ENCODE data around the gene FAM25G.
"Not testable (repeated sequence)": the region's sequence is repeated elsewhere in the genome, so short reads cannot be mapped to it uniquely, and the experiment has no call there.

FAM25G gene

GRCh38 chr10:47462577-47463358, 28.7 kb downstream of the FAM25G start:
- not testable (repeated sequence) for DNase-seq

- DNase-seq = not testable (repeated sequence)
Measured at GRCh38 chr10:47461261-47461687, 30.2 kb downstream of the FAM25G start.

GRCh38 chr10:47458466-47459154, 32.9 kb downstream of the FAM25G start:
- no peak for DNase-seq

GRCh38 chr10:47457826-47458225, 33.7 kb downstream of the FAM25G start:
- no peak for DNase-seq

- no peak for DNase-seq
Measured at GRCh38 chr10:47457528-47457820, 34.0 kb downstream of the FAM25G start.

GRCh38 chr10:47456794-47457527, 34.5 kb downstream of the FAM25G start:
- DNase-seq = no peak

- DNase-seq = no peak
Measured at GRCh38 chr10:47456079-47456785, 35.3 kb downstream of the FAM25G start.

- DNase-seq = not testable (repeated sequence)
Measured at GRCh38 chr10:47455350-47456078, 36.0 kb downstream of the FAM25G start.

- DNase-seq = no peak
Measured at GRCh38 chr10:47454780-47455058, 36.8 kb downstream of the FAM25G start.

- DNase-seq = no peak
Measured at GRCh38 chr10:47454008-47454779, 37.3 kb downstream of the FAM25G start.

GRCh38 chr10:47453141-47454007, 38.1 kb downstream of the FAM25G start:
- DNase-seq = no peak

- no peak for DNase-seq
Measured at GRCh38 chr10:47452495-47453140, 38.9 kb downstream of the FAM25G start.

- DNase-seq = no peak
Measured at GRCh38 chr10:47451998-47452494, 39.5 kb downstream of the FAM25G start.

GRCh38 chr10:47451273-47451997, 40.1 kb downstream of the FAM25G start:
- DNase-seq = no peak

GRCh38 chr10:47450442-47450841, 41.1 kb downstream of the FAM25G start:
- DNase-seq = no peak

- DNase-seq = no peak
Measured at GRCh38 chr10:47449979-47450378, 41.5 kb downstream of the FAM25G start.

- DNase-seq = no peak
Measured at GRCh38 chr10:47449102-47449978, 42.2 kb downstream of the FAM25G start.

- DNase-seq = no peak
Measured at GRCh38 chr10:47447705-47448104, 43.8 kb downstream of the FAM25G start.

All from NCI-H2081 treated with DMSO at 0.1 percent for 48 hours (cell line).